ENCODE results near the gene DOCK3.

The DOCK3 gene

GRCh38 chr3:50673931-50674330 is 796 bp upstream of the DOCK3 start:
- TF ChIP-seq ISL1 (CRISPR knock-in tag; IDR thresholded peaks at IDR 0.05) (no peak), TOX (CRISPR knock-in tag; IDR thresholded peaks at IDR 0.05; ENCODE audit: borderline replicate concordance) (no peak), CSDC2 (CRISPR knock-in tag; IDR thresholded peaks at IDR 0.05) (no peak), PATZ1 (CRISPR knock-in tag; IDR thresholded peaks at IDR 0.05; ENCODE audit: borderline replicate concordance) (no peak), TCF4 (CRISPR knock-in tag; IDR thresholded peaks at IDR 0.05; ENCODE audit: borderline replicate concordance) (no peak), CSRNP3 (CRISPR knock-in tag; IDR thresholded peaks at IDR 0.05) (no peak), ZFP30 (CRISPR knock-in tag; IDR thresholded peaks at IDR 0.05) (no peak), ZFP3 (CRISPR knock-in tag; IDR thresholded peaks at IDR 0.05) (no peak), BACH2 (CRISPR knock-in tag; IDR thresholded peaks at IDR 0.05; ENCODE audit: borderline replicate concordance) (no peak), ZNF565 (CRISPR knock-in tag; conservative IDR thresholded peaks at IDR 0.05; ENCODE audit: low read depth) (no peak), RARB (CRISPR knock-in tag; IDR thresholded peaks at IDR 0.05) (no peak), ESRRG (CRISPR knock-in tag; IDR thresholded peaks at IDR 0.05) (no peak), ZNF70 (CRISPR knock-in tag; IDR thresholded peaks at IDR 0.05) (no peak), CREB5 (CRISPR knock-in tag; IDR thresholded peaks at IDR 0.05; ENCODE audit: low read depth) (no peak), ZC3H10 (CRISPR knock-in tag; IDR thresholded peaks at IDR 0.05) (no peak), POU6F1 (CRISPR knock-in tag; IDR thresholded peaks at IDR 0.05; ENCODE audit: borderline replicate concordance, low read depth) (no peak), GLIS3 (CRISPR knock-in tag; IDR thresholded peaks at IDR 0.05) (no peak)
- ATAC-seq = no peak

- TF ChIP-seq RARB (CRISPR knock-in tag; IDR thresholded peaks at IDR 0.05) (no peak), ISL1 (CRISPR knock-in tag; IDR thresholded peaks at IDR 0.05) (no peak), GLIS3 (CRISPR knock-in tag; IDR thresholded peaks at IDR 0.05) (no peak), ZFP30 (CRISPR knock-in tag; IDR thresholded peaks at IDR 0.05) (no peak), PPARA (CRISPR knock-in tag; IDR thresholded peaks at IDR 0.05; ENCODE audit: borderline replicate concordance) (no peak)
- ATAC-seq = no peak
Observed at GRCh38 chr3:50675179-50676030, 678 bp downstream of the DOCK3 start.

- no peak for ATAC-seq
- no peak for TF ChIP-seq ZNF70 (CRISPR knock-in tag; IDR thresholded peaks at IDR 0.05)
- TF ChIP-seq OSR1 (CRISPR knock-in tag; IDR thresholded peaks at IDR 0.05) = no peak
- no peak for TF ChIP-seq SNAI2 (CRISPR knock-in tag; IDR thresholded peaks at IDR 0.05)
- no peak for TF ChIP-seq GLIS3 (CRISPR knock-in tag; IDR thresholded peaks at IDR 0.05)
- TF ChIP-seq ZFP30 (CRISPR knock-in tag; IDR thresholded peaks at IDR 0.05) = no peak
- no peak for TF ChIP-seq PATZ1 (CRISPR knock-in tag; IDR thresholded peaks at IDR 0.05; ENCODE audit: borderline replicate concordance)
- no peak for TF ChIP-seq TSHZ2 (CRISPR knock-in tag; IDR thresholded peaks at IDR 0.05)
- TF ChIP-seq ARNTL (CRISPR knock-in tag; IDR thresholded peaks at IDR 0.05; ENCODE audit: borderline replicate concordance, low read depth) = no peak
- TF ChIP-seq CSDC2 (CRISPR knock-in tag; IDR thresholded peaks at IDR 0.05) = no peak
- no peak for TF ChIP-seq ZFP3 (CRISPR knock-in tag; IDR thresholded peaks at IDR 0.05)
- no peak for TF ChIP-seq TOX (CRISPR knock-in tag; IDR thresholded peaks at IDR 0.05; ENCODE audit: borderline replicate concordance)
- TF ChIP-seq ZNF8 (CRISPR knock-in tag; IDR thresholded peaks at IDR 0.05) = no peak
- TF ChIP-seq TCF4 (CRISPR knock-in tag; IDR thresholded peaks at IDR 0.05; ENCODE audit: borderline replicate concordance) = no peak
- TF ChIP-seq ZC3H10 (CRISPR knock-in tag; IDR thresholded peaks at IDR 0.05) = no peak
Observed at GRCh38 chr3:50676031-50676705, 1.4 kb downstream of the DOCK3 start.
